Kidney epithelial cell (primary cell): ENCODE data around the gene NDUFAF7. TPM values are rescaled to one million over a fixed set of nuclear protein-coding genes. Genes with fewer than 3 reads are reported as not detected.

Experiments
- DNase-seq: peaks from one replicate; pipeline ENCODE4 v3.0.0-alpha.2; 2010; ENCODE audit warnings: low read depth
- H3K27me3 ChIP-seq: 2 replicates; pipeline ENCODE4 v1.6.0; 2011; ENCODE audit warnings: low read length; ENCODE audit not compliant: control insufficient read depth, insufficient read depth
- H3K36me3 ChIP-seq: 2 replicates; pipeline ENCODE4 v1.5.1; 2011; ENCODE audit warnings: low read length; ENCODE audit not compliant: control insufficient read depth, insufficient read depth
- H3K4me3 ChIP-seq: 2 replicates; pipeline ENCODE4 v1.5.1; 2011; ENCODE audit warnings: low read depth, mild to moderate bottlenecking, control low read depth, low read length
- total RNA-seq: library from RNA; depleted of rRNA; stranded (reverse); fragments of >200 nt; gene quantifications from 2 replicates; pipeline ENCODE4 v1.2.3, GENCODE V29; 2015
- TF ChIP-seq, protein P1 (sequence below): IDR thresholded peaks from 2 replicates; pipeline ENCODE4 v1.5.1; 2011; ENCODE audit warnings: mild to moderate bottlenecking, moderate library complexity, low read length, control low read depth, inconsistent platforms; ENCODE audit not compliant: insufficient read depth, poor library complexity, severe bottlenecking

NDUFAF7 gene
- total RNA-seq, 1 donor from 2014 or later, result 13.5 TPM

GRCh38 chr2:37295469-37296073 is 64.1 kb downstream of the NDUFAF7 start:
- DNase-seq, result no peak
- Histone ChIP-seq H3K27me3 (no peaks in the 10 kb centered on the region), H3K36me3 (no peaks in the 10 kb centered on the region), H3K4me3 (no peak overlapping the region)
- TF ChIP-seq, protein P1, sequence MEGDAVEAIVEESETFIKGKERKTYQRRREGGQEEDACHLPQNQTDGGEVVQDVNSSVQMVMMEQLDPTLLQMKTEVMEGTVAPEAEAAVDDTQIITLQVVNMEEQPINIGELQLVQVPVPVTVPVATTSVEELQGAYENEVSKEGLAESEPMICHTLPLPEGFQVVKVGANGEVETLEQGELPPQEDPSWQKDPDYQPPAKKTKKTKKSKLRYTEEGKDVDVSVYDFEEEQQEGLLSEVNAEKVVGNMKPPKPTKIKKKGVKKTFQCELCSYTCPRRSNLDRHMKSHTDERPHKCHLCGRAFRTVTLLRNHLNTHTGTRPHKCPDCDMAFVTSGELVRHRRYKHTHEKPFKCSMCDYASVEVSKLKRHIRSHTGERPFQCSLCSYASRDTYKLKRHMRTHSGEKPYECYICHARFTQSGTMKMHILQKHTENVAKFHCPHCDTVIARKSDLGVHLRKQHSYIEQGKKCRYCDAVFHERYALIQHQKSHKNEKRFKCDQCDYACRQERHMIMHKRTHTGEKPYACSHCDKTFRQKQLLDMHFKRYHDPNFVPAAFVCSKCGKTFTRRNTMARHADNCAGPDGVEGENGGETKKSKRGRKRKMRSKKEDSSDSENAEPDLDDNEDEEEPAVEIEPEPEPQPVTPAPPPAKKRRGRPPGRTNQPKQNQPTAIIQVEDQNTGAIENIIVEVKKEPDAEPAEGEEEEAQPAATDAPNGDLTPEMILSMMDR, result no peak

GRCh38 chr2:37297632-37298031 is 66.2 kb downstream of the NDUFAF7 start:
- H3K27me3 ChIP-seq, result no peaks in the 10 kb centered on the region
- H3K36me3 ChIP-seq, result no peaks in the 10 kb centered on the region
- H3K4me3 ChIP-seq, result no peak overlapping the region
- no peak for DNase-seq
- TF ChIP-seq, protein P1, result no peak

Other genes starting within 250 kb of the NDUFAF7 start
- gene HEATR5B, start 147.3 kb upstream of the NDUFAF7 start, total RNA-seq, result 18.3 and 25.9 TPM in 2 replicates
- gene GPATCH11, start 147.1 kb upstream of the NDUFAF7 start, total RNA-seq, result 4.4 and 6.1 TPM in 2 replicates
- 23.5 and 25.5 TPM in 2 replicates for gene EIF2AK2, start 74.7 kb upstream of the NDUFAF7 start, total RNA-seq
- not detected in 2 replicates for gene SULT6B1, start 43.0 kb upstream of the NDUFAF7 start, total RNA-seq
- 15.9 and 21.3 TPM in 2 replicates for gene CEBPZOS, start 35.2 kb upstream of the NDUFAF7 start, total RNA-seq
- gene CEBPZ, start 62 bp upstream of the NDUFAF7 start, total RNA-seq, result 30.3 and 43.2 TPM in 2 replicates
- 21.6 and 32.7 TPM in 2 replicates for gene PRKD3, start 93.2 kb downstream of the NDUFAF7 start, total RNA-seq
- 35.4 and 43.2 TPM in 2 replicates for gene QPCT, start 113.0 kb downstream of the NDUFAF7 start, total RNA-seq